HG03571 (cell line): ENCODE results near the gene TRPC3.

Source experiments
- ATAC-seq: cut with Tn5 transposase; IDR thresholded peaks from one replicate; pipeline ENCODE4 v1.9.1; 2021; ENCODE audit not compliant: unreplicated experiment

Gene TRPC3

GRCh38 chr4:121877041-121877773 lies 74.7 kb downstream of the TRPC3 start:
- no peak for ATAC-seq

GRCh38 chr4:121876070-121876469 lies 75.8 kb downstream of the TRPC3 start:
- ATAC-seq, result no peak

- ATAC-seq, result no peak
These were observed 76.2 kb downstream of the TRPC3 start for GRCh38 chr4:121875652-121876051.

- no peak for ATAC-seq
These were observed 78.3 kb downstream of the TRPC3 start for GRCh38 chr4:121873604-121874003.

- ATAC-seq, result peak; percentile 99
These were observed 81.7 kb downstream of the TRPC3 start, which contains the start of gene BBS7 for GRCh38 chr4:121869841-121870822. Gene BBS7, minus strand, starts transcription at chr4:121870474. Its CDS starts 161 bp downstream, at chr4:121870313.

- ATAC-seq, result no peak
These were observed 88.1 kb downstream of the TRPC3 start for GRCh38 chr4:121863799-121864198.

GRCh38 chr4:121861426-121861825 lies 90.4 kb downstream of the TRPC3 start:
- ATAC-seq, result no peak

GRCh38 chr4:121860121-121860520 lies 91.7 kb downstream of the TRPC3 start:
- no peak for ATAC-seq

- no peak for ATAC-seq
These were observed 100.5 kb downstream of the TRPC3 start for GRCh38 chr4:121851354-121851753.

GRCh38 chr4:121846662-121847061 lies 105.2 kb downstream of the TRPC3 start:
- ATAC-seq, result no peak

- ATAC-seq, result no peak
These were observed 109.0 kb downstream of the TRPC3 start for GRCh38 chr4:121842862-121843261.

- no peak for ATAC-seq
These were observed 113.7 kb downstream of the TRPC3 start for GRCh38 chr4:121838136-121838535.

- ATAC-seq, result no peak
These were observed 122.3 kb downstream of the TRPC3 start for GRCh38 chr4:121829511-121829910.
